Lower leg skin (tissue), 3 donors: Measurements from ENCODE around the gene CNIH3.

Experiments used
- POLR2A ChIP-seq, 2 donors: fragments of 450-650 bp; IDR thresholded peaks; one replicate each; pipeline ENCODE4 v1.6.1; 2016 to 2017; ENCODE audit warnings: antibody characterized with exemption in 2 of 2, mild to moderate bottlenecking in 1 of 2, moderate library complexity in 1 of 2
- TF ChIP-seq, protein P1 (sequence below), 3 donors: fragments of 450-650 bp; IDR thresholded peaks; one replicate each; pipeline ENCODE4 v1.5.1; 2016; ENCODE audit warnings: antibody characterized with exemption in 3 of 3, mild to moderate bottlenecking in 3 of 3, moderate library complexity in 2 of 3

DNA sequence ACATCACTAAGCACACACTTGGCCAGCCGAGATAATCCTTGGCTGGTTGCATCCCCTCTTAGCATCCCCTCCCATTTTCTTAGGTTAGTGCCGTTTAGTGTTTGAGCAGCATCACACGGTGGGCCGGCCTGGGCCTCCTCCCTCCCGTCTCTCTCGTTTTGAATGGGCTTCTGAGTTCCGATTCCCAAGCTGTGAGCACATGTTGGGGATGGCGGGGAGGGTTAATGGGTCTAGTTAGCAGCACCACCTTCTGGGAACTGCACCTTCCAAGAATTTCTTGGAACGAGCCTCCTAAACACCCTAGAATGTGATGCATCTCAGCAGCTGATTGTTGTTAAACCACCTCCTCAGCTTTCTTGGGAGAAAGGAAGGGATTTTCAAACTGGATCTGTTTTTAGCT, 73.3 kb downstream of the CNIH3 start:
- TF ChIP-seq, protein P1, sequence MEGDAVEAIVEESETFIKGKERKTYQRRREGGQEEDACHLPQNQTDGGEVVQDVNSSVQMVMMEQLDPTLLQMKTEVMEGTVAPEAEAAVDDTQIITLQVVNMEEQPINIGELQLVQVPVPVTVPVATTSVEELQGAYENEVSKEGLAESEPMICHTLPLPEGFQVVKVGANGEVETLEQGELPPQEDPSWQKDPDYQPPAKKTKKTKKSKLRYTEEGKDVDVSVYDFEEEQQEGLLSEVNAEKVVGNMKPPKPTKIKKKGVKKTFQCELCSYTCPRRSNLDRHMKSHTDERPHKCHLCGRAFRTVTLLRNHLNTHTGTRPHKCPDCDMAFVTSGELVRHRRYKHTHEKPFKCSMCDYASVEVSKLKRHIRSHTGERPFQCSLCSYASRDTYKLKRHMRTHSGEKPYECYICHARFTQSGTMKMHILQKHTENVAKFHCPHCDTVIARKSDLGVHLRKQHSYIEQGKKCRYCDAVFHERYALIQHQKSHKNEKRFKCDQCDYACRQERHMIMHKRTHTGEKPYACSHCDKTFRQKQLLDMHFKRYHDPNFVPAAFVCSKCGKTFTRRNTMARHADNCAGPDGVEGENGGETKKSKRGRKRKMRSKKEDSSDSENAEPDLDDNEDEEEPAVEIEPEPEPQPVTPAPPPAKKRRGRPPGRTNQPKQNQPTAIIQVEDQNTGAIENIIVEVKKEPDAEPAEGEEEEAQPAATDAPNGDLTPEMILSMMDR (IDR thresholded peaks at IDR 0.05): no peak
- TF ChIP-seq POLR2A (IDR thresholded peaks at IDR 0.05): no peak
